ENCODE measurements around the gene ZDHHC14. TPM values are rescaled to one million over a fixed set of nuclear protein-coding genes. Genes with fewer than 3 reads are reported as not detected.
"Not testable (repeated sequence)": the region's sequence is repeated elsewhere in the genome, so short reads cannot be mapped to it uniquely, and the experiment has no call there.

ZDHHC14 gene
- total RNA-seq, 2 experiments from 2014 or later, result 2.9 to 3.5 TPM

DNA sequence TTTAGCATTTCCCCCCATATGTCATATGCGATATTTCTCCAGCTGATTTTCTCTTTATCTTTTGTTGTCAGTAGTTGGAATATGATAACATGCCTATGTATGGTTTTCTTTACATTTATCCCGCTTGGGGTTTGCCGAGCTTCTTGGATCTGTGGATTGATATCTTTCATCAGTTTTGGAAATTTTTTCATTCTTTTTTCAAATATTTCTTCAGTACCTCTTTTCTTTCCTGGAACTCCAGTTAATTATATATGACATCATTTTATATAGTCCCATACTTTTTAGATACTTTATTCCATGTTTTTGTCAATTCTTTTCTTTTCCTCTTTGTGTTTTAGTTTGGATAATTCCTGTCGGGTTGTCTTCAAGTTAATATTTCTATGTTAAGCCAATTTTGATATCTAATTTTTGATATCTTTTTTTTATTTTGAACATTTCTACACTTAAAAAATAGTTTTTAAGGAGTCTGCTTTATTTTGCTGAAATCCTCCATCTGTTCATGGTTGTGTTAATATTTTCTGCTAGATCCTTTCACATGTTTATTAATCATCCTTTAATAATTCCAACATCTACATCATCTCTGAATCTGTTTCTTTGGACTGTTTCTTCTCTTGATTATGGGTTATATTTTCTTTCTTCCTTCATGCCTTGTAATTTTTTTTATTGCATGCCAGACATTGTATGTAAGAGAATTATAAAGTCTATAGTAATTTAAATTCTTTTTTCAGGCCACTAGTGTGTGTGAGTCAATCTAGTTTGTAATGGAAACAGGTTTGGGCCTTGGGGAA is 9.5 kb downstream of the ZDHHC14 start:
- H3K9me3 Mint-ChIP-seq, result peaks cover 18% of the 10 kb centered on the region
- H3K4me1 Mint-ChIP-seq, result peaks cover 7% of the 10 kb centered on the region
- no peak overlapping the region for H3K27ac Mint-ChIP-seq
- H3K36me3 Mint-ChIP-seq, result peaks cover 21% of the 10 kb centered on the region
- H3K27me3 Mint-ChIP-seq, result peaks cover 2% of the 10 kb centered on the region
- no peak for DNase-seq
- H3K4me3 Mint-ChIP-seq, result no peak overlapping the region

GRCh38 chr6:157392927-157393668 is 12.1 kb downstream of the ZDHHC14 start:
- no peak for DNase-seq
- Mint-ChIP-seq H3K4me3 (no peak overlapping the region), H3K36me3 (peaks cover 21% of the 10 kb centered on the region), H3K27ac (no peak overlapping the region), H3K4me1 (no peaks in the 10 kb centered on the region), H3K27me3 (no peaks in the 10 kb centered on the region), H3K9me3 (peaks cover 18% of the 10 kb centered on the region)

- H3K27ac Mint-ChIP-seq, result no peak overlapping the region
- H3K9me3 Mint-ChIP-seq, result peaks cover 18% of the 10 kb centered on the region
- peaks cover 21% of the 10 kb centered on the region for H3K36me3 Mint-ChIP-seq
- no peak overlapping the region for H3K4me3 Mint-ChIP-seq
- DNase-seq, result no peak
- no peaks in the 10 kb centered on the region for H3K4me1 Mint-ChIP-seq
- no peaks in the 10 kb centered on the region for H3K27me3 Mint-ChIP-seq
These were observed 12.8 kb downstream of the ZDHHC14 start for GRCh38 chr6:157393669-157394327.

DNA sequence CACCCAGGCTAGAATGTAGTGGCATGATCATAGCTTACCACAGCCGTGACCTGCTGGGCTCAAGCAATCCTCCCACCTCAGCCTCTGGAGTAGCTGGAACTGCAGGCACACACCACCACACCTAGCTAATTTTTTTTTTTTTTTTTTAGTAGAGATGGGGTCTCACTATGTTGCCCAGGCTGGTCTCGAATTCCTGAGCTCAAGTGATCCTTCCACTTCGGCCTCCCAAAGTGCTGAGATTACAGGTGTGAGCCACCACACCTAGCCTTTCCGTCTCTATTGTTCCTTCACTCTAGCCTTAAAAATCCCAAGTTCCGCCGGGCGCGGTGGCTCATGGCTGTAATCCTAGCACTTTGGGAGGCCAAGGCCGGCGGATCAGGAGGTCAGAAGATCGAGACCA is 14.2 kb downstream of the ZDHHC14 start:
- H3K36me3 Mint-ChIP-seq, result peaks cover 18% of the 10 kb centered on the region
- not testable (repeated sequence) for DNase-seq, H3K27ac Mint-ChIP-seq, H3K4me3 Mint-ChIP-seq, H3K27me3 Mint-ChIP-seq, H3K4me1 Mint-ChIP-seq
- peaks cover 11% of the 10 kb centered on the region for H3K9me3 Mint-ChIP-seq

GRCh38 chr6:157396026-157396425 is 15.0 kb downstream of the ZDHHC14 start:
- no peak overlapping the region for H3K4me3 Mint-ChIP-seq
- H3K4me1 Mint-ChIP-seq, result no peaks in the 10 kb centered on the region
- no peak for DNase-seq
- H3K36me3 Mint-ChIP-seq, result peaks cover 9% of the 10 kb centered on the region
- H3K9me3 Mint-ChIP-seq, result peaks cover 5% of the 10 kb centered on the region
- H3K27ac Mint-ChIP-seq, result no peak overlapping the region
- H3K27me3 Mint-ChIP-seq, result no peaks in the 10 kb centered on the region

DNA sequence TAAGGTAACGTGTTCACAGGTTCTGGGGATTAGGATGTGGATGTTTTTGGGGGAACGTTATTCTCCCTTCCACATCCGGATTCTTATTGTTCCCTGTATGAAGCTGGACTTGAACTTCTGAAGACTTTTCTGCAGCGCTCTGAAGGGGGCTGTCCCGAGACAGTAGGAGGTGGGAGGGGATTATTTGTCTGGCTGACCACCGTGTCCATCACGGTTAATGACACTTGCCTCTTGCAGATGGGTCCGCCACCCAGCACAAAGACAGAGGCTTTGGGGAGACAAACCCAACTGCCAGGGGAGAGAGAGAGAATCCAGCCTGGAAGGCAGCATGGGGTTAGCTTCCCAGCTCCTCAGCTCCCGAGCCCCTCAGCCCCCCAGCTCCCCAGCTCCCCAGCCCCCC is 16.7 kb downstream of the ZDHHC14 start:
- Mint-ChIP-seq H3K27ac (no peak overlapping the region), H3K36me3 (peaks cover 3% of the 10 kb centered on the region), H3K9me3 (no peaks in the 10 kb centered on the region), H3K4me1 (no peaks in the 10 kb centered on the region), H3K4me3 (no peak overlapping the region), H3K27me3 (no peaks in the 10 kb centered on the region)
- no peak for DNase-seq

DNA sequence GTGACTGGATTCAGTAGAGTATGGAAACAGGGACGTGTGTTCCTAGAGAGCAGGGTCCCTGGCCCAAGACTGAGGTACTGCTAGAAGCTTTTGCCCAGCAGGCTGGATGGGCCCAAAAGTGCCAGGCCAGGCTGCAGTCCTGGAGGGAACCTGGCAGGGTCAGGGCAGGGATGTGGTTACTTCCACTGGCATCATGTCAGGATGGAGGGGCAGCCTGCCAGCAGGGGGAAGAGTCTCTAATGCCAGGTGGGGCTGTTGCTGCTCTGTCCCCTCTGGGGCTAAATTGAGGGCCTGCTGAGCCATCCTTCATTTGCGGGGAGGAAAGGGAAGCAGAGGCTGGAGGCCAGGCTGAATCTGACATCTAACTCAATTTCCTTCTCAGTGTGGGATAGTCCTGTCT is 17.2 kb downstream of the ZDHHC14 start:
- Mint-ChIP-seq H3K27ac (no peak overlapping the region), H3K4me1 (no peaks in the 10 kb centered on the region), H3K9me3 (no peaks in the 10 kb centered on the region), H3K36me3 (peaks cover 3% of the 10 kb centered on the region), H3K4me3 (no peak overlapping the region), H3K27me3 (no peaks in the 10 kb centered on the region)
- DNase-seq, result no peak

DNA sequence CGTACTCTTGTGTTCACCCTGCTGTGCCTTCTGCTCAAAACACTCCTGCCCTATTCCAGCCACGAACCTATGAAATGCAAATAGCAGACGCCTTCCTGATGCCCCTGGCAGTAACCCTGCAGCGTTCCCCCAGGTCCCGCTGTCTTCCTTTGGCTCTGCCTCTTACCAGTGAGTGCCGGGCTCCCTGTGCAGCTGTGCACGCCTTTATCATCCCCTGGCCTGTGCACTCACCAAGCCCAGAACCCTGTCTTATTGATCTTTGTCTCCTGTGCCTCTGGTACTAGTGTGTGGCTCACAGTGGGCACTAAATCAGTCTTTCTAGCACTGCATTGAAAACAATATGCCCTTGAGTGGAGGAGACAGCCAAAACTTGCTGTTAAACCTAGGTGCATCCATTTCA is 19.7 kb downstream of the ZDHHC14 start:
- H3K4me1 Mint-ChIP-seq, result no peaks in the 10 kb centered on the region
- H3K27ac Mint-ChIP-seq, result no peak overlapping the region
- H3K36me3 Mint-ChIP-seq, result no peaks in the 10 kb centered on the region
- no peak for DNase-seq
- H3K9me3 Mint-ChIP-seq, result no peaks in the 10 kb centered on the region
- no peaks in the 10 kb centered on the region for H3K27me3 Mint-ChIP-seq
- no peak overlapping the region for H3K4me3 Mint-ChIP-seq

GRCh38 chr6:157401734-157402338 is 20.8 kb downstream of the ZDHHC14 start:
- no peak overlapping the region for H3K4me3 Mint-ChIP-seq
- no peaks in the 10 kb centered on the region for H3K4me1 Mint-ChIP-seq

DNA sequence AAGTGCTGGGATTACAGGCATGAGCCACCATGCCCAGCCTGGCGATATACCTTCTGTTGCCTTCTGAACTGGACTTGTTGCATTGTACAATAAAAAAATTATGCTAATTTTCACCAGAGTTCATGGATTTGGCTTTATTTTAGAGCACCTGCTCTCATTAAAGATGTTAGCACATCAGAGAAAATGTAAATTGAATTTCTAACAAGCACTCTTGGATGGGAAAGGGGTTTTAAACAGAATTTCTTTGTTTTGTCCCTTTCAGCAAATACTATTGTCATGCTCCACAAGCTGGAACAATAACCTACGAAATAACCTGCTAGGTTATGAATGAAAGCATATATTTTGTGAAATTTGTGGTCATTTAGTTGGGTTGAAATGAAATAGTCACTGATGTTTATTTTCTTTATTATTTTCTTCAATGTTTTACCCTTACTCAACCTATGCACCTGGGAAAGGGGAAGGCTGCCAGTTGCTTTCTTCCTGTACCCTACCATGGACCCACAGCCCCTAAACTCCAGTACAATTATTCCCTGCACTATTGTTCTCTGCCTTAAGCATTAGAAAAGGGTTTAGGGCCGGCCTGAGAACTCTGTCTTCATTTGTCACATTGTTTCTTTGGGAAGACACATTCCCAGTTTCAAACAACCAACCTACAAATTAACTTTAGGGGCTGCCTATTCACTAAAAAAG is 22.2 kb downstream of the ZDHHC14 start:
- no peaks in the 10 kb centered on the region for H3K9me3 Mint-ChIP-seq
- no peaks in the 10 kb centered on the region for H3K27me3 Mint-ChIP-seq
- no peak overlapping the region for H3K27ac Mint-ChIP-seq
- DNase-seq, result no peak
- no peaks in the 10 kb centered on the region for H3K4me1 Mint-ChIP-seq
- H3K4me3 Mint-ChIP-seq, result no peak overlapping the region
- no peaks in the 10 kb centered on the region for H3K36me3 Mint-ChIP-seq

More at GRCh38 chr6:157401734-157402338, 20.8 kb downstream of the ZDHHC14 start:
- no peaks in the 10 kb centered on the region for H3K9me3 Mint-ChIP-seq
- no peaks in the 10 kb centered on the region for H3K36me3 Mint-ChIP-seq
- DNase-seq, result no peak
- H3K27me3 Mint-ChIP-seq, result no peaks in the 10 kb centered on the region
- H3K27ac Mint-ChIP-seq, result no peak overlapping the region

- H3K9me3 Mint-ChIP-seq, result no peaks in the 10 kb centered on the region
- no peak overlapping the region for H3K4me3 Mint-ChIP-seq
- H3K27ac Mint-ChIP-seq, result no peak overlapping the region
- peaks cover 2% of the 10 kb centered on the region for H3K36me3 Mint-ChIP-seq
- no peak for DNase-seq
- H3K4me1 Mint-ChIP-seq, result no peaks in the 10 kb centered on the region
- no peaks in the 10 kb centered on the region for H3K27me3 Mint-ChIP-seq
These were observed 22.7 kb downstream of the ZDHHC14 start for GRCh38 chr6:157403686-157404051.

DNA sequence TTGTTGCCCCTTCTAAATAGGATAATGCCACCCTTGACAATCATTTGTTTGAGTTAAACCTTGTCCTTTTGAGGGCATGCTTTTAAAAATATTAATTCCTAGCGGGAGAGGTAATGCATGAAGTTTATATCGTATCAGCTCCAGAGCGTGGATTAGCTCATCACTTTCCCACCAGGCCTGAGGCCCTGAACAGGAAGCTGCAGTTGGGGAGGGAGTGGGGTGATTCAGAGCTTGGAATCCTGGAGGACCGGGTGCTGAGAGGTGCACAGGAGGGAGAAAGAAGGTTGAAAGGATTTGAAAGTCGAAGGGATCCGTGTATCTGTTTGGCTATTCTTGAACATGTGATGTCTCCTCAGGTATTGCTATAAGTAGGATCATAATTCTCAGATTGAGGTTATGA is 25.0 kb downstream of the ZDHHC14 start:
- Mint-ChIP-seq H3K27ac (no peak overlapping the region), H3K9me3 (no peaks in the 10 kb centered on the region), H3K4me1 (no peaks in the 10 kb centered on the region), H3K4me3 (no peak overlapping the region), H3K27me3 (no peaks in the 10 kb centered on the region), H3K36me3 (peaks cover 2% of the 10 kb centered on the region)
- no peak for DNase-seq

DNA sequence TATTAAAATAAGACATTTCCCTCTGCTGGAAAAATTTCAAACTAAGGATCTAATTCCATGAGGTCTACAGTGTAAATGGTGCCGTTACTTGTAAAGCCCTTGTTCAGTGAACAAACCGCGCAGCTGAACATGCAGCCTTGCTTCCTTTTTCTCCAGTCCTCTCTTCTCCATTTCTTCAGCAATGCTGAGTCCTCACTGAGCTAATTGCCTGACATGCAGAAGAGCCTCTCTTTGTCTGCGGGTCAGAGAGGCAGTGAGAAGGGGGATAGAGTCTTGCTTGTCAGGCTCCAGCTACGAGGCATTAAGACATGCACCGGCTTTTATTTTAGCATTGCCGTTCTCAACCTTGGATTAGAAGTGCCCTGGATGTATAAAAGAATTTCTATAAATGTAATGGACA is 25.7 kb downstream of the ZDHHC14 start:
- no peak for DNase-seq
- Mint-ChIP-seq H3K4me3 (no peak overlapping the region), H3K27me3 (no peaks in the 10 kb centered on the region), H3K4me1 (no peaks in the 10 kb centered on the region), H3K27ac (no peak overlapping the region), H3K9me3 (no peaks in the 10 kb centered on the region), H3K36me3 (peaks cover 2% of the 10 kb centered on the region)

- no peak for DNase-seq
- Mint-ChIP-seq H3K27ac (no peak overlapping the region), H3K36me3 (peaks cover 2% of the 10 kb centered on the region), H3K4me1 (no peaks in the 10 kb centered on the region), H3K4me3 (no peak overlapping the region), H3K27me3 (no peaks in the 10 kb centered on the region), H3K9me3 (no peaks in the 10 kb centered on the region)
These were observed 26.7 kb downstream of the ZDHHC14 start for GRCh38 chr6:157407646-157408045.

DNA sequence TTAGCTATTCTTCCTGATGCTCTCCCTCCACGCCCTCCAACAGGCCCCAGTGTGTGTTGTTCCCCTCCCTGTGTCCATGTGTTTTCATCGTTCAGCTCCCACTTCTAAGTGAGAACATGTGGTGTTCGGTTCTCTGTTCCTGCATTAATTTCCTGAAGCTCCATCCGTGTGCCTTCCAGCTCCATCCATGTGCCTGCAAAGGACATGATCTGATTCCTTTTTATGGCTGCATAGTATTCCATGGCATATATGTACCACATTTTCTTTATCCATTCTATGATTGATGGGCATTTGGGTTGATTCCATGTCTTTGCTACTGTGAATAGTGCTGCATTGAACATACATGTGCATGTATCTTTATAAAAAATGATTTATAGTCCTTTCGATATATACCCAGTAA is 27.4 kb downstream of the ZDHHC14 start:
- H3K4me3 Mint-ChIP-seq, H3K27ac Mint-ChIP-seq, DNase-seq, H3K27me3 Mint-ChIP-seq, H3K36me3 Mint-ChIP-seq, H3K4me1 Mint-ChIP-seq, H3K9me3 Mint-ChIP-seq: not testable (repeated sequence)

Measured in activated naive CD8-positive, alpha-beta T cell treated with anti-CD3 and anti-CD28 coated beads for 36 hours (primary cell).